H1 (cell line): ENCODE measurements around the gene DUSP23. TPM values are rescaled to one million over a fixed set of nuclear protein-coding genes. Genes with fewer than 3 reads are reported as not detected.

Experiments used
- CTCF ChIA-PET: fragments of 300-600 bp; sonication (Branson Sonifier 250); formaldehyde crosslinking; loops from one replicate; lab custom pipeline; 2021; ENCODE audit not compliant: partially characterized antibody; lab: Charles Lee
- POLR2A ChIA-PET: fragments of 300-600 bp; sonication (Branson Sonifier 250); formaldehyde crosslinking; loops from one replicate; lab custom pipeline; 2021; ENCODE audit warnings: inconsistent platforms; ENCODE audit not compliant: partially characterized antibody; lab: Charles Lee
- DNase-seq, 2 experiments: peaks; one replicate each; pipeline versions ENCODE4 v3.0.0 to v3.0.0-alpha.2; 2010 to 2022; ENCODE audit warnings: low spot score in 2 of 2, low read depth in 1 of 2, mixed read lengths in 1 of 2
- FAIRE-seq: peaks from 2 replicates; lab custom pipeline; 2011; peaks lifted over from hg19 to GRCh38; lab: Jason Lieb, UNC
- H2AFZ ChIP-seq: 2 replicates; pipeline ENCODE4 v1.8.1; 2012; ENCODE audit warnings: low read length, inconsistent platforms
- H2AK5ac ChIP-seq: 2 replicates; pipeline ENCODE4 v1.6.1; 2013; ENCODE audit warnings: low read depth, low read length
- H2BK120ac ChIP-seq: replicated peaks from 2 replicates; pipeline ENCODE3; 2013; ENCODE audit warnings: low read depth, low read length, inconsistent platforms
- H2BK12ac ChIP-seq: 2 replicates; pipeline ENCODE4 v1.6.1; 2013; ENCODE audit warnings: low read depth, low read length
- H2BK15ac ChIP-seq: 2 replicates; pipeline ENCODE4 v1.6.1; 2013; ENCODE audit warnings: low read length
- H2BK20ac ChIP-seq: 2 replicates; pipeline ENCODE4 v1.6.1; 2013; ENCODE audit warnings: low read length
- H2BK5ac ChIP-seq: 2 replicates; pipeline ENCODE4 v1.6.1; 2013; ENCODE audit warnings: low read depth, low read length
- H3K14ac ChIP-seq: 2 replicates; pipeline ENCODE4 v1.6.1; 2013; ENCODE audit warnings: inconsistent platforms; ENCODE audit not compliant: insufficient read length
- H3K18ac ChIP-seq: 2 replicates; pipeline ENCODE4 v1.6.1; 2013; ENCODE audit warnings: low read length; ENCODE audit errors: extremely low read depth
- H3K23ac ChIP-seq: 2 replicates; pipeline ENCODE4 v1.6.1; 2013; ENCODE audit warnings: inconsistent platforms; ENCODE audit not compliant: insufficient read length
- H3K23me2 ChIP-seq: 2 replicates; pipeline ENCODE4 v1.6.1; 2013; ENCODE audit warnings: low read depth, low read length
- H3K27ac ChIP-seq: 2 replicates; pipeline ENCODE4 v1.6.1; 2011; ENCODE audit warnings: low read depth, low read length, inconsistent platforms
- H3K27me3 ChIP-seq, 4 experiments: replicated peaks in 1 of 4; 1 replicate in 1 of 4; 2 replicates in 3 of 4; pipeline versions ENCODE4 v1.6.1 to v1.8.1; 2011 to 2013; ENCODE audit warnings: low read length in 3 of 4, mild to moderate bottlenecking in 3 of 4, inconsistent platforms in 2 of 4, mixed read lengths in 2 of 4, moderate library complexity in 1 of 4; ENCODE audit not compliant: control insufficient read depth in 3 of 4, insufficient read depth in 3 of 4; ENCODE audit errors: extremely low read depth in 1 of 4
- H3K36me3 ChIP-seq, 4 experiments: 2 replicates each; pipeline versions ENCODE4 v1.6.1 to v1.8.1; 2011 to 2013; ENCODE audit warnings: mild to moderate bottlenecking in 4 of 4, low read length in 3 of 4, moderate library complexity in 2 of 4, control low read depth in 1 of 4, inconsistent platforms in 1 of 4; ENCODE audit not compliant: insufficient read depth in 4 of 4, control insufficient read depth in 2 of 4
- H3K4ac ChIP-seq: replicated peaks from 2 replicates; pipeline ENCODE3; 2013; ENCODE audit warnings: low read length, low read depth, mixed read lengths, inconsistent platforms; ENCODE audit not compliant: insufficient read length
- H3K4me1 ChIP-seq, 4 experiments: replicated peaks in 1 of 4; 1 replicate in 1 of 4; 2 replicates in 3 of 4; pipeline versions ENCODE4 v1.6.1 to v1.8.1; 2011 to 2013; ENCODE audit warnings: low read length in 3 of 4, inconsistent platforms in 2 of 4, mixed read lengths in 1 of 4; ENCODE audit not compliant: insufficient read depth in 4 of 4, control insufficient read depth in 3 of 4
- H3K4me2 ChIP-seq, 2 experiments: 2 replicates each; pipeline versions ENCODE4 v1.6.1 to v1.8.1; 2011 to 2013; ENCODE audit warnings: low read depth in 2 of 2, low read length in 2 of 2, control low read depth in 1 of 2, inconsistent platforms in 1 of 2, mild to moderate bottlenecking in 1 of 2; ENCODE audit not compliant: insufficient read depth in 1 of 2
- H3K4me3 ChIP-seq, 4 experiments: fragments of 200-600, 300-600 bp in 1 of 4; sonication (generic), shearing (Covaris generic), sonication (Bioruptor Twin) in 1 of 4; 2 replicates each; pipeline versions ENCODE4 v1.5.1 to v1.8.1; 2011 to 2016; ENCODE audit warnings: low read length in 4 of 4, low read depth in 3 of 4, control low read depth in 2 of 4, inconsistent platforms in 2 of 4, mild to moderate bottlenecking in 2 of 4, mixed read lengths in 1 of 4, moderate library complexity in 1 of 4; ENCODE audit not compliant: insufficient read depth in 2 of 4; ENCODE audit errors: extremely low read depth in 1 of 4
- H3K56ac ChIP-seq: replicated peaks from 2 replicates; pipeline ENCODE3; 2013; ENCODE audit warnings: low read depth, mild to moderate bottlenecking, mixed read lengths, low read length, inconsistent platforms; ENCODE audit not compliant: insufficient read length
- H3K79me1 ChIP-seq: 2 replicates; pipeline ENCODE4 v1.6.1; 2013; ENCODE audit warnings: low read depth, low read length, control low read depth
- H3K79me2 ChIP-seq, 2 experiments: 2 replicates each; pipeline versions ENCODE4 v1.6.1 to v1.8.1; 2012 to 2013; ENCODE audit warnings: low read length in 2 of 2, mild to moderate bottlenecking in 2 of 2, inconsistent platforms in 1 of 2; ENCODE audit not compliant: insufficient read depth in 2 of 2, control insufficient read depth in 1 of 2
- H3K9ac ChIP-seq, 4 experiments: replicated peaks in 1 of 4; 1 replicate in 1 of 4; 2 replicates in 3 of 4; pipeline versions ENCODE4 v1.6.1 to v1.8.1; 2011 to 2013; ENCODE audit warnings: low read depth in 3 of 4, low read length in 3 of 4, control low read depth in 2 of 4, mild to moderate bottlenecking in 2 of 4, moderate library complexity in 2 of 4, inconsistent platforms in 1 of 4; ENCODE audit errors: extremely low read depth in 1 of 4
- H3K9me3 ChIP-seq, 2 experiments: 2 replicates each; pipeline versions ENCODE4 v1.6.1 to v1.8.1; 2012 to 2013; ENCODE audit warnings: mild to moderate bottlenecking in 2 of 2, moderate library complexity in 2 of 2, control low read depth in 1 of 2, inconsistent platforms in 1 of 2, low read depth in 1 of 2, low read length in 1 of 2, mixed read lengths in 1 of 2; ENCODE audit not compliant: insufficient read depth in 2 of 2
- H4K20me1 ChIP-seq, 2 experiments: replicated peaks in 1 of 2; 2 replicates each; pipeline versions ENCODE3 to v1.8.1; 2011 to 2013; ENCODE audit warnings: inconsistent platforms in 2 of 2, low read length in 2 of 2, mild to moderate bottlenecking in 1 of 2; ENCODE audit not compliant: insufficient read depth in 2 of 2, control insufficient read depth in 1 of 2
- H4K5ac ChIP-seq: 2 replicates; pipeline ENCODE4 v1.6.1; 2013; ENCODE audit warnings: low read length, low read depth, mixed read lengths, inconsistent platforms; ENCODE audit not compliant: insufficient read length
- H4K8ac ChIP-seq: 2 replicates; pipeline ENCODE4 v1.8.0; 2013; ENCODE audit warnings: mild to moderate bottlenecking, moderate library complexity, low read length, inconsistent platforms; ENCODE audit not compliant: insufficient read depth; ENCODE audit errors: extremely low read depth
- H4K91ac ChIP-seq: replicated peaks from 2 replicates; pipeline ENCODE3; 2013; ENCODE audit warnings: low read length, mixed read lengths, inconsistent platforms; ENCODE audit not compliant: insufficient read length
- CHD2 ChIP-seq: IDR thresholded peaks from 2 replicates; pipeline ENCODE4 v1.6.1; 2012; ENCODE audit warnings: low read length, improper control_type of control experiment
- SP1 ChIP-seq: IDR thresholded peaks from 2 replicates; pipeline ENCODE4 v1.6.1; 2011; ENCODE audit warnings: low read depth, low read length
- WGBS, 2 experiments: shearing (Covaris generic) in 1 of 2; methylation state at CpG; one replicate each; pipeline versions ENCODE4 v1.1.6 to v1.1.7; 2013 to 2015; ENCODE audit warnings: low lambda C conversion rate in 2 of 2, mixed read lengths in 2 of 2, inconsistent platforms in 1 of 2, low coverage in 1 of 2, missing lambda C conversion rate in 1 of 2; ENCODE audit not compliant: insufficient replicate concordance in 2 of 2, insufficient coverage in 1 of 2, insufficient read length in 1 of 2; ENCODE audit errors: extremely low coverage in 1 of 2, missing lambda C conversion rate in 1 of 2; 5-methylcytosine and 5-hydroxymethylcytosine counted together
- polyA plus RNA-seq, 7 experiments: library from polyadenylated mRNA; depleted of rRNA in 3 of 7; stranded (reverse) in 5 of 7; unstranded in 2 of 7; fragments of >200 nt in 5 of 7; fragments of 200-250 nt in 2 of 7; gene quantifications; 1 replicate in 5 of 7; 2 replicates in 1 of 7; 4 replicates in 1 of 7; pipeline versions ENCODE4 v1.2.1 to v1.2.3, GENCODE V29; 2011 to 2013; ENCODE audit warnings: missing spikeins in 2 of 7, mixed read lengths in 2 of 7
- total RNA-seq: library from RNA; stranded (reverse); fragmentation: NEBNext Ultra II Directional; extraction: Animal tissue kit (Norgen Biotek cat#: 25700); gene quantifications from 2 replicates; pipeline ENCODE4 v1.2.1, GENCODE V29; 2021

DUSP23 gene
- total and polyA plus RNA-seq, 2 of the 8 experiments (the other 6 are each of a cell fraction or from before 2014, with no cell fraction given): 45.8 to 80.1 TPM

DNA sequence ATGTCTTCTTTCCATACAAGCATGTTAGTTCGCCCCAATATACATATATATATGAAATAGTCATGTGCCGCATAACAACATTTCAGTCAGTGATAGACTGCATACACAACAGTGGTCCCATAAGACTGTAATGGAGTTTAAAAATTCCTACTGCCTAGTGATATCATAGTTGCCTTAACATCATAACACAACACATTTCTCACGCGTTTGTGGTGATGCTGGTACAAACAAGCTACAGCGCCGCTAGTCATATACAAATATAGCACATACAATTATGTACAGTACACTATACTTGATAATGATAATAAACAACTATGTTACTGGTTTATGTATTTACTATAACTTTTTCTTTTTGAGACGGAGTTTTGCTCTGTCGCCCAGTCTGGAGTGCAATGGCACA is 35.2 kb downstream of the DUSP23 start:
- POLR2A ChIA-PET: no interaction called here
- Histone ChIP-seq H4K91ac (no peak overlapping the region), H2BK12ac (no peak overlapping the region), H3K4me2 (no peak overlapping the region), H3K23me2 (no peaks in the 10 kb centered on the region; the same call in 1 of the 2 replicates), H2AFZ (no peak overlapping the region), H4K8ac (no peak overlapping the region), H3K56ac (no peak overlapping the region), H3K27ac (no peak overlapping the region), H3K36me3 (no peaks in the 10 kb centered on the region), H2BK20ac (no peak overlapping the region), H3K18ac (no peak overlapping the region), H2BK5ac (no peak overlapping the region), H2BK120ac (no peak overlapping the region), H3K79me1 (no peaks in the 10 kb centered on the region), H3K9me3 (no peaks in the 10 kb centered on the region), H4K20me1 (no peaks in the 10 kb centered on the region), H3K4me1 (no peaks in the 10 kb centered on the region), H3K4me3 (no peak overlapping the region), H2AK5ac (no peak overlapping the region), H4K5ac (no peak overlapping the region), H2BK15ac (no peak overlapping the region), H3K23ac (no peak overlapping the region), H3K79me2 (no peaks in the 10 kb centered on the region), H3K27me3 (0 out of 7 replicates have a peak, but pooled peaks cover 0 to 2% (median 0%) of the 10 kb centered on the region in 4 experiments)
- FAIRE-seq: no peak
- WGBS, 2 experiments: 94% methylated on average over 8 of the region's 8 CpGs; no CpG with 5 or more reads in 1 of the 2 experiments
- no peak for TF ChIP-seq CHD2
- no peak for TF ChIP-seq SP1
- TF ChIP-seq, all 59 proteins: peak for 0
- Histone ChIP-seq H3K4ac (no peak overlapping the region), H3K14ac (no peak overlapping the region), H3K9ac (no peak overlapping the region)
- no peak for DNase-seq
- CTCF ChIA-PET: interaction anchor here (1.2 to 26.0 kb wide), 5 partner anchors 9 to 72 kb away, joined by 3 to 645 read pairs (median 20); no protein-coding TSS in a partner anchor
